HAP-1 (cell line): Measurements from ENCODE around the gene RPS6KA2.
"Not testable (repeated sequence)": the region's sequence is repeated elsewhere in the genome, so short reads cannot be mapped to it uniquely, and the experiment has no call there.

Experiments used
- DNase-seq, 2 experiments: peaks; one replicate each; pipeline ENCODE4 v3.0.0-alpha.2; 2016 to 2020; ENCODE audit warnings: low spot score in 2 of 2
- H3K27me3 ChIP-seq: fragments of 250-450 bp; sonication (Bioruptor Pico); 2 replicates; pipeline ENCODE4 v1.5.1; 2020; ENCODE audit warnings: low read depth, mild to moderate bottlenecking, moderate library complexity
- H3K36me3 ChIP-seq: fragments of 250-450 bp; sonication (Bioruptor Pico); replicated peaks from 2 replicates; pipeline ENCODE4 v1.5.1; 2020; ENCODE audit warnings: mild to moderate bottlenecking
- H3K4me1 ChIP-seq: fragments of 250-450 bp; sonication (Bioruptor Pico); 2 replicates; pipeline ENCODE4 v1.5.1; 2020; ENCODE audit warnings: mild to moderate bottlenecking
- H3K4me3 ChIP-seq: fragments of 250-450 bp; sonication (Bioruptor Pico); 2 replicates; pipeline ENCODE4 v1.5.1; 2020; ENCODE audit warnings: mild to moderate bottlenecking, moderate library complexity
- H3K9me3 ChIP-seq: fragments of 250-450 bp; sonication (Bioruptor Pico); 2 replicates; pipeline ENCODE4 v1.5.1; 2020; ENCODE audit warnings: mild to moderate bottlenecking, moderate library complexity
- in situ Hi-C: fragments of 300-500 bp; cut with MboI; formaldehyde crosslinking; loops from 3 replicates; pipeline ENCODE4 v1.14.3; 2020; ENCODE audit warnings: low sequenced_read_pairs, inconsistent platforms, mixed read lengths

Gene RPS6KA2

DNA sequence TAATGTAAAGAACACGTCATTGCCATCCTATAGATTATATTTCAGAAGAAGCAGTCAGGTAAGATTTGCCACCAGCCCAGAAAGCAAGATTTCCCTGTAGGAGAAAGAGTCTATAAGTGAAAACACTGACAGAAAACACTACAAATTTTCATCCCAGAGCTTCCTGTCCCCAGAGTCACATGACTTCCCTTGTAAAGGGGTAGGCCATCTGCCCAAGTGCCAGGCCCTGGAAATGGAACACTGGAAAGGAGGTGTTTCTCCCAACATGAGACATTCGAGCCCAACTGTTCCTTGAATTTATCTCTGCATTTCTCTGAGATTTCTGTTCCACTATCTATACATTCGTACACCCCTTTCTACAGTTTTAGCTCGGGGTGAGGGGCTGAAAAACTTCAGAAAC is 87.5 kb downstream of the RPS6KA2 start:
- no peaks in the 10 kb centered on the region for H3K27me3 ChIP-seq
- no peaks in the 10 kb centered on the region for H3K4me1 ChIP-seq
- DNase-seq, result no peak
- H3K4me3 ChIP-seq, result no peak overlapping the region
- H3K36me3 ChIP-seq, result no peaks in the 10 kb centered on the region
- in situ Hi-C loops, result no loop called here
- H3K9me3 ChIP-seq, result no peaks in the 10 kb centered on the region

DNA sequence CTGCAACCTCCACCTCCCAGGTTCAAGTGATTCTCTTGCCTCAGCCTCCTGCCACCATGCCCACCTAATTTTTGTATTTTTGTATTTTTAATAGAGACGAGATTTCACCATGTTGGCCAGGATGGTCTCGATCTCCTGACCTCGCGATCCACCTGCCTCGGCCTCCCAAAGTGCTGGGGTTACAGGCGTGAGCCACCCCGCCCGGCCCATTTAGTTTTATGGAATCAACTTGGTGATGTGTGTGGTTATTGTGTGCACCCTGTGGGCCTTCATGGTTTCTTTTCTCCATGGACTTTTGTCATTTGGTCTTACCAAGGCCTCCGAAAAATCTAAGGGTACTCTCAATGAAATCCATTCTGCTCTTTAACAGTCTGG is 88.1 kb downstream of the RPS6KA2 start:
- H3K36me3 ChIP-seq, DNase-seq, H3K4me1 ChIP-seq, in situ Hi-C loops, H3K4me3 ChIP-seq, H3K9me3 ChIP-seq, H3K27me3 ChIP-seq: not testable (repeated sequence)

DNA sequence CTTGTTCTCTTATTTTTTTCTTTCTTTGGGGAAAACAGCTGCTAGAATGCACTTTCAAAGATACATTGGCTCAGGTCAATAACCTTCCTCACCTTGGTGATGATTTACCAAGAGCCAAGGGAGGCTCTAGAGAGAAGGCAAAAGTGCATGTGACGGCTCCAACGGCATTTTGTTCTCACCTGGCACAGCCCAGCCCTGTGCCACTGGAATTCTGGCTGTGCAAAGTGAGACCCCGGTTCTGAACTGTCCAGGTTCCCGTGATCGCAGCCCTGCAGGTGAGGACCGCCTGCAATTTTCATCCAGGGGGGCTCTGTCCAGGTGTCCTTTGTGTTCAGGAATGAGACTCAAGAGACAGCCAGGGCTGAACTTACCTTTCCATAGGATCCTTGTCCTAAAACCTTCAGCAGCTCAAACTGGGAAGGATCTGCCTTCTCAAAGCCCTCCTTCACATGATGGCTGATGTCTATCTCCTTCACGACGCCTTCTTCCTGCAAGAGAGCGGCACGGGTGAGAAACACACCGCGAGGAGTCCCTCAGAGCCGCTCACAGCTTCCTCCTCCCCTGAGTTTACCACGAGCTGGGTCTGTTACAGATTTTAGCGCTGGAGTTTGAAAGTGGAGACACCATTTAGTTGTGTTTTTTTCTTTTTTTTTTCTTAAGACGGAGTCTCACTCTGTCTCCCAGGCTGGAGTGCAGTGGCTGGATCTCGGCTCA is 88.6 kb downstream of the RPS6KA2 start:
- H3K4me1 ChIP-seq, result no peaks in the 10 kb centered on the region
- in situ Hi-C loops, result no loop called here
- no peak for DNase-seq
- no peaks in the 10 kb centered on the region for H3K9me3 ChIP-seq
- H3K27me3 ChIP-seq, result no peaks in the 10 kb centered on the region
- H3K4me3 ChIP-seq, result no peak overlapping the region
- H3K36me3 ChIP-seq, result no peaks in the 10 kb centered on the region

GRCh38 chr6:166534658-166535406 is 92.2 kb downstream of the RPS6KA2 start:
- Histone ChIP-seq H3K36me3 (no peaks in the 10 kb centered on the region), H3K4me1 (no peaks in the 10 kb centered on the region), H3K27me3 (no peaks in the 10 kb centered on the region), H3K9me3 (no peaks in the 10 kb centered on the region), H3K4me3 (no peak overlapping the region)
- DNase-seq, result no peak
- in situ Hi-C loops, result no loop called here

- no peaks in the 10 kb centered on the region for H3K9me3 ChIP-seq
- in situ Hi-C loops, result no loop called here
- no peak overlapping the region for H3K4me3 ChIP-seq
- no peaks in the 10 kb centered on the region for H3K27me3 ChIP-seq
- no peaks in the 10 kb centered on the region for H3K4me1 ChIP-seq
- no peaks in the 10 kb centered on the region for H3K36me3 ChIP-seq
- no peak for DNase-seq
These were observed 93.7 kb downstream of the RPS6KA2 start for GRCh38 chr6:166533205-166533824.

GRCh38 chr6:166532302-166532701 is 94.7 kb downstream of the RPS6KA2 start:
- H3K9me3 ChIP-seq, result no peaks in the 10 kb centered on the region
- no peaks in the 10 kb centered on the region for H3K4me1 ChIP-seq
- H3K27me3 ChIP-seq, result no peaks in the 10 kb centered on the region
- in situ Hi-C loops, result no loop called here
- H3K36me3 ChIP-seq, result no peaks in the 10 kb centered on the region
- no peak overlapping the region for H3K4me3 ChIP-seq
- DNase-seq, result no peak

DNA sequence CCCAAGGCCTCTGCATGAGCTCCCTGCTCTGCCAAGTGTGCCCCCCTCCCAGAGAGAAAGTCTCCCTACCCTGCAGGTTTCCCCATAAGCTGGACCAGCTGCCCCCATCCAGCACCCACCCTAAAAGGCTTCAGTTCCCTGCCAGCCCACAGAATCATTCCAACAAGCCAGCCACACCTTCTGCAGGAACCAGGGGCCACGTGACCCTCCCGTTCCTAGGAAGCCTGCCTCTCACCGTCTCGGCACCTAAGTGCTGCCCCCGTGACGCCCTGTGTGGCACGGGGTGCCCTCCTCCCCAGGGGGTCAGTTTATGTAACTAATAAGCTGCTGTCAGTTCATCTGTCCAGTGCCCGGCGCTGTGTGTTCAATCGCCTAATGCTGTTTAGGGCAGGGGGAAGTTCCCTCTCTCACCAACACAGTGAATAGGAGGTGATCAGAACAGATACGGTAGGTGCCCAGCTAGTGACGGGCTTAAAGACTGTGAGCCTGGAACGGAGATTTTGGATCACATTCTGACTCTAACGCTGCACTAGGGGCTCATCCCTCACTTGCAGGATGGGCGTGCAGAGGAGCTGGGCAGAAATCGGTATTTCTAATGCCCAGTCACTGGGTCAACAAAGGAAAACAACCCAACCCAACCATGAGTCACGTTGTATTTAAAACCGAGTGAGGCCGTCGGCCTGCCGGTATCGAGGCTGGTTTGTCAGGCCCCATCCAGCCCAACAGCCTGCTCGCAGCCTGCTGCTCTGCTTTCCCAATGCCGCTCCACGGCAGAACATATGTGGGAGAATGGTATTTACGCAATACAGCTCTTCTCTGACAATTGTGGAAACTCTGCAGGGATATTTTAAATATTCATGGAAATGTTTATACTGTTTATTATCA is 96.6 kb downstream of the RPS6KA2 start:
- H3K4me3 ChIP-seq, result no peak overlapping the region
- no peaks in the 10 kb centered on the region for H3K9me3 ChIP-seq
- H3K4me1 ChIP-seq, result no peaks in the 10 kb centered on the region
- no peak for DNase-seq
- H3K27me3 ChIP-seq, result no peaks in the 10 kb centered on the region
- in situ Hi-C loops, result no loop called here
- no peaks in the 10 kb centered on the region for H3K36me3 ChIP-seq

DNA sequence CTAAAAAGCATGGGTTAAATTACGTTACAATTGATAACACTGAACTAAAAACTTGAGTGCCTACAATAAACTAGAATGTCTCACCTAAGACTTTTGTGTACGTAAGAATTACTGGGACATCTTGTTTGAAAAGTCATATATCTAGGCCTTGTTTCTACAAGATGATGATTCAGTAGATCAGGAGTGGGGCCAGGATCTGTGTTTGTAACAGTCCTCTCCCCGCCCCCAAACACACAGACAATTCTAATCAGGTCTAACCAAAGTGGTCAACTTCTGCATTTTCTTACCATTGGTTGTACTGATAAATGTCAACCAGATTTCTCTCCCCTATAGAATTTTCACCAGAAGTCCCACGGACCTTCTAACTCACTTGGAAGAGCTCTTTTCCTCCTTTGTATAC is 97.5 kb downstream of the RPS6KA2 start:
- no peak overlapping the region for H3K4me3 ChIP-seq
- no peaks in the 10 kb centered on the region for H3K4me1 ChIP-seq
- no peaks in the 10 kb centered on the region for H3K27me3 ChIP-seq
- DNase-seq, result no peak
- no peaks in the 10 kb centered on the region for H3K9me3 ChIP-seq
- in situ Hi-C loops, result no loop called here
- H3K36me3 ChIP-seq, result no peaks in the 10 kb centered on the region

GRCh38 chr6:166529058-166529457 is 98.0 kb downstream of the RPS6KA2 start:
- H3K9me3 ChIP-seq, H3K27me3 ChIP-seq, H3K4me3 ChIP-seq, in situ Hi-C loops, H3K4me1 ChIP-seq, H3K36me3 ChIP-seq, DNase-seq: not testable (repeated sequence)

- Histone ChIP-seq H3K27me3 (no peaks in the 10 kb centered on the region), H3K4me3 (no peak overlapping the region), H3K4me1 (no peaks in the 10 kb centered on the region), H3K36me3 (no peaks in the 10 kb centered on the region), H3K9me3 (no peaks in the 10 kb centered on the region)
- no peak for DNase-seq
- in situ Hi-C loops, result no loop called here
These were observed 99.2 kb downstream of the RPS6KA2 start for GRCh38 chr6:166527849-166528248.

DNA sequence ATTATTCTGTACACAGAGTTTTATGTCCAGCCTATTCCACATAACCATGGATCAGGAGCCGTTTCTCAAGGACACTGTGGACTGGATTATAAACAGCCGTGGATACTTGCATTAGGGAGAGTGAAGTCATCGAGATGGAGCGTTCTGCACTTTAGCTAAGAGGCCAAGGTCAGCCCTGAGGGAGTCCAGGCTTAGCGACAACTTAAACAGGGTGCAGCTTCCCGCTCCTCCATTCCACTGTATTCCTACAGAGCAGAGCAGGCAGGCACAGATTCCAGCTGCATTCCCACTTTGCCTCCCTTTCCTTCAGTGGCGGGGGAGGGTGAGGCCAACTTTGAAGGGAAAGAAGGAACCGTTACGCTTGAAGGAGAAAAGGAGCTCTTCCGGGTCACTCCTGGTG is 100.1 kb downstream of the RPS6KA2 start:
- no peaks in the 10 kb centered on the region for H3K9me3 ChIP-seq
- H3K36me3 ChIP-seq, result no peaks in the 10 kb centered on the region
- no peak for DNase-seq
- in situ Hi-C loops, result no loop called here
- H3K4me3 ChIP-seq, result no peak overlapping the region
- H3K27me3 ChIP-seq, result no peaks in the 10 kb centered on the region
- H3K4me1 ChIP-seq, result no peaks in the 10 kb centered on the region

- Histone ChIP-seq H3K36me3 (no peaks in the 10 kb centered on the region), H3K4me3 (no peak overlapping the region), H3K27me3 (no peaks in the 10 kb centered on the region), H3K4me1 (no peaks in the 10 kb centered on the region), H3K9me3 (no peaks in the 10 kb centered on the region)
- DNase-seq, result no peak
- in situ Hi-C loops, result no loop called here
These were observed 101.5 kb downstream of the RPS6KA2 start for GRCh38 chr6:166525567-166525966.

- Histone ChIP-seq H3K36me3 (no peaks in the 10 kb centered on the region), H3K4me3 (no peak overlapping the region), H3K4me1 (no peaks in the 10 kb centered on the region), H3K9me3 (no peaks in the 10 kb centered on the region), H3K27me3 (no peaks in the 10 kb centered on the region)
- in situ Hi-C loops, result no loop called here
- no peak for DNase-seq
These were observed 103.1 kb downstream of the RPS6KA2 start for GRCh38 chr6:166523782-166524559.
